Hippocampal formation (tissue), 2 donors: Measurements from ENCODE around the gene RNF208.

ENCODE experiments used
- DNase-seq, 2 donors: peaks; one replicate each; lab custom pipeline; 2025; lab: John Stamatoyannopoulos, UW

Gene RNF208

GRCh38 chr9:137214620-137215019, 7.4 kb downstream of the RNF208 start:
- DNase-seq: no peak

GRCh38 chr9:137213160-137214060, 8.6 kb downstream of the RNF208 start:
- DNase-seq: no peak

GRCh38 chr9:137212520-137212919, 9.5 kb downstream of the RNF208 start:
- no peak for DNase-seq

- DNase-seq: no peak
Observed at GRCh38 chr9:137211532-137211931, 10.5 kb downstream of the RNF208 start.

GRCh38 chr9:137206602-137207001, 15.4 kb downstream of the RNF208 start:
- no peak for DNase-seq

- DNase-seq: peak; percentile 73 to 90
Observed at GRCh38 chr9:137205126-137206069, 16.6 kb downstream of the RNF208 start, which contains the start of the genes NDOR1 and TMEM203. Gene NDOR1 (plus strand): TSS chr9:137205700. CDS start chr9:137205778, 78 bp downstream. Gene TMEM203 (minus strand): TSS chr9:137205648. CDS start chr9:137205414, 234 bp downstream.

- DNase-seq: no peak
Observed at GRCh38 chr9:137204731-137205125, 17.3 kb downstream of the RNF208 start.

GRCh38 chr9:137202966-137203365, 19.1 kb downstream of the RNF208 start:
- DNase-seq: no peak

- DNase-seq: no peak
Observed at GRCh38 chr9:137201205-137201868, 20.7 kb downstream of the RNF208 start.

- DNase-seq: peak; percentile 98 to 99
Observed at GRCh38 chr9:137200311-137201204, 21.5 kb downstream of the RNF208 start, which contains the start of gene TPRN. Gene TPRN (minus strand): TSS chr9:137200741. CDS start chr9:137200711, 30 bp downstream.

GRCh38 chr9:137199411-137200121, 22.5 kb downstream of the RNF208 start:
- no peak for DNase-seq

GRCh38 chr9:137198902-137199283, 23.1 kb downstream of the RNF208 start:
- no peak for DNase-seq

GRCh38 chr9:137198051-137198901, 23.8 kb downstream of the RNF208 start:
- no peak for DNase-seq

- DNase-seq: no peak
Observed at GRCh38 chr9:137195525-137196220, 26.4 kb downstream of the RNF208 start.

GRCh38 chr9:137194909-137195308, 27.1 kb downstream of the RNF208 start:
- no peak for DNase-seq

- peak; percentile 86 to 93 for DNase-seq
Observed at GRCh38 chr9:137194388-137194787, 27.7 kb downstream of the RNF208 start.

- DNase-seq: no peak
Observed at GRCh38 chr9:137193771-137194170, 28.3 kb downstream of the RNF208 start.

GRCh38 chr9:137192859-137193258, 29.2 kb downstream of the RNF208 start:
- DNase-seq: no peak

GRCh38 chr9:137192448-137192780, 29.6 kb downstream of the RNF208 start:
- no peak for DNase-seq
